ENCODE measurements around the gene GPR107.

Gene GPR107

GRCh38 chr9:130142056-130142455, 88.3 kb downstream of the GPR107 start:
- TF ChIP-seq GATA2 (IDR thresholded peaks at IDR 0.05; ENCODE audit: low read depth, low read length) (no peak), GATA3 (IDR thresholded peaks at IDR 0.05; ENCODE audit: low read depth, low read length) (no peak)

GRCh38 chr9:130142641-130143040, 88.9 kb downstream of the GPR107 start:
- TF ChIP-seq GATA2 (IDR thresholded peaks at IDR 0.05; ENCODE audit: low read depth, low read length) (no peak), GATA3 (IDR thresholded peaks at IDR 0.05; ENCODE audit: low read depth, low read length) (no peak)

- TF ChIP-seq GATA2 (IDR thresholded peaks at IDR 0.05; ENCODE audit: low read depth, low read length): no peak
- TF ChIP-seq GATA3 (IDR thresholded peaks at IDR 0.05; ENCODE audit: low read depth, low read length): no peak
Observed at GRCh38 chr9:130143279-130143893, 89.7 kb downstream of the GPR107 start.

- no peak for TF ChIP-seq GATA2 (IDR thresholded peaks at IDR 0.05; ENCODE audit: low read depth, low read length)
Observed at GRCh38 chr9:130143958-130144366, 90.3 kb downstream of the GPR107 start.

- TF ChIP-seq GATA2 (IDR thresholded peaks at IDR 0.05; ENCODE audit: low read depth, low read length): no peak
- no peak for TF ChIP-seq GATA3 (IDR thresholded peaks at IDR 0.05; ENCODE audit: low read depth, low read length)
Observed at GRCh38 chr9:130144703-130145102, 91.0 kb downstream of the GPR107 start.

GRCh38 chr9:130145658-130146057, 92.0 kb downstream of the GPR107 start:
- TF ChIP-seq GATA2 (IDR thresholded peaks at IDR 0.05; ENCODE audit: low read depth, low read length) (no peak), GATA3 (IDR thresholded peaks at IDR 0.05; ENCODE audit: low read depth, low read length) (no peak)

- TF ChIP-seq GATA2 (IDR thresholded peaks at IDR 0.05; ENCODE audit: low read depth, low read length) (no peak), GATA3 (IDR thresholded peaks at IDR 0.05; ENCODE audit: low read depth, low read length) (no peak)
Observed at GRCh38 chr9:130147198-130147597, 93.5 kb downstream of the GPR107 start.

- TF ChIP-seq GATA2 (IDR thresholded peaks at IDR 0.05; ENCODE audit: low read depth, low read length) (no peak), GATA3 (IDR thresholded peaks at IDR 0.05; ENCODE audit: low read depth, low read length) (no peak)
Observed at GRCh38 chr9:130147910-130148309, 94.2 kb downstream of the GPR107 start.

- TF ChIP-seq GATA2 (IDR thresholded peaks at IDR 0.05; ENCODE audit: low read depth, low read length): no peak
Observed at GRCh38 chr9:130149031-130149430, 95.3 kb downstream of the GPR107 start.

- TF ChIP-seq GATA3 (IDR thresholded peaks at IDR 0.05; ENCODE audit: low read depth, low read length) (no peak), GATA2 (IDR thresholded peaks at IDR 0.05; ENCODE audit: low read depth, low read length) (no peak)
Observed at GRCh38 chr9:130149654-130150286, 96.1 kb downstream of the GPR107 start.

GRCh38 chr9:130150779-130151382, 97.2 kb downstream of the GPR107 start:
- TF ChIP-seq GATA3 (IDR thresholded peaks at IDR 0.05; ENCODE audit: low read depth, low read length): no peak
- TF ChIP-seq GATA2 (IDR thresholded peaks at IDR 0.05; ENCODE audit: low read depth, low read length): no peak

GRCh38 chr9:130154816-130155215, 101.1 kb downstream of the GPR107 start:
- no peak for TF ChIP-seq GATA3 (IDR thresholded peaks at IDR 0.05; ENCODE audit: low read depth, low read length)
- no peak for TF ChIP-seq GATA2 (IDR thresholded peaks at IDR 0.05; ENCODE audit: low read depth, low read length)

GRCh38 chr9:130155647-130156046, 101.9 kb downstream of the GPR107 start:
- TF ChIP-seq GATA2 (IDR thresholded peaks at IDR 0.05; ENCODE audit: low read depth, low read length) (no peak), GATA3 (IDR thresholded peaks at IDR 0.05; ENCODE audit: low read depth, low read length) (no peak)

GRCh38 chr9:130156672-130157071, 103.0 kb downstream of the GPR107 start:
- no peak for TF ChIP-seq GATA2 (IDR thresholded peaks at IDR 0.05; ENCODE audit: low read depth, low read length)
- no peak for TF ChIP-seq GATA3 (IDR thresholded peaks at IDR 0.05; ENCODE audit: low read depth, low read length)

GRCh38 chr9:130157079-130157478, 103.4 kb downstream of the GPR107 start:
- TF ChIP-seq GATA3 (IDR thresholded peaks at IDR 0.05; ENCODE audit: low read depth, low read length): no peak
- TF ChIP-seq GATA2 (IDR thresholded peaks at IDR 0.05; ENCODE audit: low read depth, low read length): no peak
